ENCODE results near the gene CRY2. TPM values are rescaled to one million over a fixed set of nuclear protein-coding genes. Genes with fewer than 3 reads are reported as not detected.

The CRY2 gene
- total and polyA plus RNA-seq, 2 of the 8 experiments (the other 6 are each of a cell fraction or from before 2014, with no cell fraction given) = 8.0 to 9.4 TPM

DNA sequence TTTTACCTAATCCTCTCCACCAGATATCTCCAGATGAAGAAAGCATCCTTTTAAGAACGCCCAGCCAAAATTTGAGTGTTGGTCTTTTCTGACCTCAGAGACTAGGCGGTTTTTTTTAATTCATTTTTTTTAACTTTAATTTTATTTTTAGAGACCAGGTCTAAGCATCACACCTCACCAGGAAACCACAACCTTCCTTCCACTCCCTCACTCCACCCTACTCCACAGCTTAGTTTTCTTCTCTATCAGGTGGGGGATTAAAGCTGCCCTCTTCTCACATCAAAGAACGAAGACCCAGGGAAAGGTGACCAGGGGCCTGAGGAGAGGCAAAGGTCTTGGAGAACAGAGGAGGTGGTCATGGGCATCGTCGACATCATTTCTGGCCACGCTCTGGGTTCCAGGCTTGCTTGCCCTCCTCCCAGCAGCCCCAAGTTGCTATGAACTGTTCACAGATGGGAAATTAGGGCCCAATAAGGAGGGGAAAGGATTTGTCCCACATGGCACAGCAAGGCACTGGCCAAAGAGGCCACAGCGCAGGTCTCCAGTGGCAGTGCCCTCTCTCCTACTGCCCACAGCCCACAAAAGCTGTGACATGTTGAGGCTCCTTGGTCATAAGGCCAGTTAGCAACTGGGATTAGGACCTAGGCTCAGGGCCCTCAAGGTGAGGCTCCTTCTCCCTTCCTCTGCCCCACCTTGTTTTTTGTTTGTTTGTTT lies 71.8 kb downstream of the CRY2 start (continued):
- no peak for TF ChIP-seq SIRT6 (IDR thresholded peaks at IDR 0.05; ENCODE audit: low read length)
- TF ChIP-seq SAP30 (IDR thresholded peaks at IDR 0.05; ENCODE audit: insufficient read depth, insufficient replicate concordance, low read length) = no peak
- TF ChIP-seq HDAC6 (IDR thresholded peaks at IDR 0.05; ENCODE audit: low read depth, low read length) = no peak
- no peak for TF ChIP-seq YY1 (IDR thresholded peaks at IDR 0.05; ENCODE audit: low read depth, low read length)
- no peak for TF ChIP-seq SIX5 (IDR thresholded peaks at IDR 0.05; ENCODE audit: low read depth, low read length)
- TF ChIP-seq GABPA (IDR thresholded peaks at IDR 0.05; ENCODE audit: borderline replicate concordance, insufficient read depth, low read length) = no peak
- TF ChIP-seq TEAD4 (IDR thresholded peaks at IDR 0.05; ENCODE audit: low read depth, low read length) = no peak
- no peak for TF ChIP-seq GTF2F1 (IDR thresholded peaks at IDR 0.05; ENCODE audit: borderline replicate concordance, low read depth, low read length)
- no peak for TF ChIP-seq RBBP5 (IDR thresholded peaks at IDR 0.05; ENCODE audit: borderline replicate concordance, low read depth, low read length)

Data from H1 (cell line).